GM19328 (cell line): Measurements from ENCODE around the gene SLC34A1.
"Not testable (repeated sequence)": the region's sequence is repeated elsewhere in the genome, so short reads cannot be mapped to it uniquely, and the experiment has no call there.

Experiments used
- ATAC-seq: cut with Tn5 transposase; IDR thresholded peaks from one replicate; pipeline ENCODE4 v1.9.1; 2021; ENCODE audit warnings: mild to moderate bottlenecking, moderate library complexity; ENCODE audit not compliant: unreplicated experiment

Gene SLC34A1

GRCh38 chr5:177405312-177405711, 21.1 kb downstream of the SLC34A1 start:
- no peak for ATAC-seq

GRCh38 chr5:177405805-177406204, 21.6 kb downstream of the SLC34A1 start:
- no peak for ATAC-seq

GRCh38 chr5:177409043-177409801, 25.0 kb downstream of the SLC34A1 start, which contains the start of gene F12:
TSS of gene F12 (minus strand) at chr5:177409564. CDS start at chr5:177409527, 37 bp downstream.
- no peak for ATAC-seq

GRCh38 chr5:177410575-177410974, 26.3 kb downstream of the SLC34A1 start:
- no peak for ATAC-seq

- no peak for ATAC-seq
Measured at GRCh38 chr5:177412603-177413233, 28.5 kb downstream of the SLC34A1 start.

- no peak for ATAC-seq
Measured at GRCh38 chr5:177414481-177414880, 30.2 kb downstream of the SLC34A1 start.

- not testable (repeated sequence) for ATAC-seq
Measured at GRCh38 chr5:177417081-177417480, 32.8 kb downstream of the SLC34A1 start.

GRCh38 chr5:177419046-177419445, 34.8 kb downstream of the SLC34A1 start:
- no peak for ATAC-seq

- not testable (repeated sequence) for ATAC-seq
Measured at GRCh38 chr5:177420472-177420871, 36.2 kb downstream of the SLC34A1 start.

- no peak for ATAC-seq
Measured at GRCh38 chr5:177421062-177421798, 37.0 kb downstream of the SLC34A1 start.

GRCh38 chr5:177423671-177424070, 39.4 kb downstream of the SLC34A1 start:
- no peak for ATAC-seq

- no peak for ATAC-seq
Measured at GRCh38 chr5:177425196-177425800, 41.1 kb downstream of the SLC34A1 start.

- peak; percentile 68 for ATAC-seq
Measured at GRCh38 chr5:177425801-177426565, 41.7 kb downstream of the SLC34A1 start.

- peak; percentile 8 for ATAC-seq
Measured at GRCh38 chr5:177426566-177427210, 42.5 kb downstream of the SLC34A1 start, which contains the start of gene GRK6. TSS of gene GRK6 (plus strand) at chr5:177426676. CDS start at chr5:177426846, 170 bp downstream.

GRCh38 chr5:177427211-177427822, 43.1 kb downstream of the SLC34A1 start:
- no peak for ATAC-seq

GRCh38 chr5:177427919-177428573, 43.8 kb downstream of the SLC34A1 start:
- ATAC-seq, result no peak

- ATAC-seq, result no peak
Measured at GRCh38 chr5:177428574-177429217, 44.5 kb downstream of the SLC34A1 start.

- no peak for ATAC-seq
Measured at GRCh38 chr5:177429248-177430040, 45.2 kb downstream of the SLC34A1 start.
